Measurements from ENCODE around the gene PPARGC1A.
A peak's percentile ranks its signal among the peaks of the same experiment; 100 is the strongest.

Gene PPARGC1A

DNA sequence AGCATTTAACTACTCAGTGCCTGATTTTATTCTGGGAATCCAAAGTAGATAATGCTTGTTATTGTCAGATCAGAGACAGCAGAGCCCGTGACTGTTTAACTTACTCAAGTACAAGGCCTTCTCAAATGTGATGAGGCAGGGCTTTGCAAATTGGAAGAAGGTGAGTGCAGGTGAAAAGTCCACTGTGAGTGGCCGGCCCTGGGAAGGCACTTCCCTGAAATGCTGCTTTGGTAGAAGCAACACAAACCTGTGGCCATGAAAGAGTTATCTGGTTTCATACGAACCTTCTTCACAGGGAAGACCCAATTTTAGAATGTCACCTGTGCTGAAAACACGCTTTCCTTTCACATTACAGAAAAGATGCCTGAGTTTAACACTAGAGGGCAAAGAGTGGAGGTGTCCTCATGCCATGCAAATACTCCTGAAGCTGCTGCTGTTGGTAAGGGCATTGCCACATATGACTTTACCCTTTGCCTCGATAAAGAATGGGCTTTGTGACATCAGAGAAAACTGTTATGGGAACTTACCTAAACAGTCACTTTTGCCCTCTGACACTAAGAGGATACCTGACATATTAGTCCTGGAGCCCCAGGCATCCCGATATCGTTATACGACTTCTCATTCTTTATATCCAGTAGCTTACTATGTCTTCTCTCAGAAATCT, 8.0 kb downstream of the PPARGC1A start:
- Histone ChIP-seq H3K27me3 (ENCODE audit: control insufficient read depth in 1 of 2, insufficient read depth in 2 of 2, low read length in 2 of 2) (no peaks in the 10 kb centered on the region), H3K9me3 (ENCODE audit: control insufficient read depth in 2 of 2, low read length in 2 of 2) (no peaks in the 10 kb centered on the region), H3K36me3 (ENCODE audit: control insufficient read depth in 2 of 2, insufficient read depth in 2 of 2, low read length in 2 of 2) (no peaks in the 10 kb centered on the region), H3K27ac (ENCODE audit: low read length) (peak overlapping the region; percentile 56), H3K4me1 (ENCODE audit: control insufficient read depth, insufficient read depth, low read length) (peaks cover 43% of the 10 kb centered on the region), H3K4me3 (ENCODE audit: low read length in 2 of 2) (no peak overlapping the region), H3K9ac (ENCODE audit: low read length in 2 of 2) (no peak overlapping the region)

DNA sequence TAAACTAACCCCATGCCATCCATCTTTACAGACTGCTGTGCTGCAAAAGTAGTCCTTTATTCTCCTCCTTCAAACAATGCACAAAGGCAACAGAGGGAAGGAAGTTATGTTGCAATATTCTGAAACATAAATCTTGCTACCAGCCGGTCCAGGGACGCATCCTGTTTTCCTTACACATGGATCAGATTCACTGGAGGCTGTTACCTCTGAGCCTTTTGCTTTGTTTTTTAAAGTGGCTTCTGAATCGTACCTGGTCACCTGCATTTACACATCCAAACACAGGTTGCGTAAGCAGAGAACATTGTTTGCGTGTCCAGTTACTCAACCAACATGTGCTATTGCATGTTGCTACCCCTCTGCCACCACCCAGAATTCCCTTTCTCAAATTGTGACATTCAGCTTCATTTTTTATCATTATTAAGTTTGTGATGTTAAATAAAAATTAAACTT, 8.8 kb downstream of the PPARGC1A start:
- no peaks in the 10 kb centered on the region for H3K9me3 ChIP-seq (ENCODE audit: control insufficient read depth in 2 of 2, low read length in 2 of 2)
- H3K4me3 ChIP-seq (ENCODE audit: low read length in 2 of 2), result no peak overlapping the region
- H3K9ac ChIP-seq (ENCODE audit: low read length in 2 of 2), result no peak overlapping the region
- no peaks in the 10 kb centered on the region for H3K36me3 ChIP-seq (ENCODE audit: control insufficient read depth in 2 of 2, insufficient read depth in 2 of 2, low read length in 2 of 2)
- H3K27ac ChIP-seq (ENCODE audit: low read length), result peak overlapping the region; percentile 56
- H3K4me1 ChIP-seq (ENCODE audit: control insufficient read depth, insufficient read depth, low read length), result peaks cover 40% of the 10 kb centered on the region
- no peaks in the 10 kb centered on the region for H3K27me3 ChIP-seq (ENCODE audit: control insufficient read depth in 1 of 2, insufficient read depth in 2 of 2, low read length in 2 of 2)

DNA sequence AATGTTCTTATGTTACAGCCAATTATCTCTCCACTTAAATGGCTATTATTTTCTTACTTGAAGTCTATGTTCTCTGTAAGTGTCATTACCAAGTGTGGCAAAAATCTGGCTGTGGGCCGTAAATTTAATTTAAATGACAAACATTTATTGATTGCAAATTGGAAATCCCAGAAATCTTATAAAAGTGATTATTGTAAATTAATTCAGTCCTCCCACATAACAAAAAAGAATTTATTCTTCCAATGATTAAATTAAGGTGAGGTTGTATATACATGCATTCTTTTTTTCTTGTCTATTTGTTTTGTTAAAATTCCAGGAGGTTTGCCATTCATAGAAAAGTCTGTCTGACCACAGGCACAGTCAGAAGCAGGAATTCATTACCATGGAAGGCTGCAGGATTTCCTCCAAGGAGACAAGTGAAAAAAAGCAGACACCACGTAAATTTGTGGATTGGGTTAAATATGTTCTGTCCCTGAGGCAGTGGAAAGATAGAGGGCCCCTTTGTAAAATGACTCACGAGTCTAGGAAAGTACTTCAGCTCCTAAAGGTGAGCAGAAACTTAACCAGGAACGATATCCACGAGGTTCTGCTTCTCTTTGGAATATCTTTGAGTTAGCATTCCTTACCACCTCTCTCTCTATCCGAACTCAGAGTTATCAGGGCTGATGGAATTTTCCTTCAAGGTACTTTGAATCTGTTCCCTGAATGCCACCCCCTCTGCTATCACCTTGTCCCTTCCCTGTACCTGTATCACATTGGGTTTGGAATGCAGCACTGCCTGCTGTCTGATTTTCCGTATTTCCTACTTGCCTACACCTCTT, 10.7 kb downstream of the PPARGC1A start:
- no peaks in the 10 kb centered on the region for H3K36me3 ChIP-seq (ENCODE audit: control insufficient read depth in 2 of 2, insufficient read depth in 2 of 2, low read length in 2 of 2)
- no peaks in the 10 kb centered on the region for H3K27me3 ChIP-seq (ENCODE audit: control insufficient read depth in 1 of 2, insufficient read depth in 2 of 2, low read length in 2 of 2)
- peak overlapping the region; percentile 47 for H3K27ac ChIP-seq (ENCODE audit: low read length)
- no peaks in the 10 kb centered on the region for H3K9me3 ChIP-seq (ENCODE audit: control insufficient read depth in 2 of 2, low read length in 2 of 2)
- peaks cover 36% of the 10 kb centered on the region for H3K4me1 ChIP-seq (ENCODE audit: control insufficient read depth, insufficient read depth, low read length)
- H3K9ac ChIP-seq (ENCODE audit: low read length in 2 of 2), result no peak overlapping the region
- H3K4me3 ChIP-seq (ENCODE audit: low read length in 2 of 2), result no peak overlapping the region

DNA sequence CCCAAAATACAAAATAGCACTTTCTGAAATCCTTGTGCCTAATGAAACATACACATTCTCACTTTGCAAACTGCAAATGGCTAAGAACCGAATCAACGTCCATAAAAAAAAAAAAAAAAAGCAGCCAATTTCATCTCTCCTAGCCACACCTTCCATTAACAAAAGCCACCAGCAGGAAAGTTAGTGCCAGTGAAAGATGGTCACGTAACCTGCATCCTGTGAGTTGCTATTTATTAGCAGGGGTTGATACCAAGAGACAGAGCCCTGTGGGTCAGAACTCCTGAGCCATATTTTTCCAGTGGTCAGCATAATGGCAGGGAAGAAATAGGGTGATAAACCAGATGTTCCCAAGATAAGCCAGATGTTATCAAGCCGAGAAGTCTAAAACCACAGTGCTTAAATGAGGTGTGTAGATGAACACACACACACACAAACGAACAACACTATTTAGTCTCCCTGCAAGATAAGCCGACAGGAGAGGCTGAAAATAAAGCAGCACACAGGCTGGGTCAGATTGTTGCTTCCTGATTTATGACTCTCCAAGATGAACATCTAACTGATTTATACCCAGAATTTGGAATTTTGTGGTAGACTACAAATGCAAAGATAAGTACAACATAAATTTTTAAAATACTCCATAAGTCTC, 11.5 kb downstream of the PPARGC1A start:
- Histone ChIP-seq H3K36me3 (ENCODE audit: control insufficient read depth in 2 of 2, insufficient read depth in 2 of 2, low read length in 2 of 2) (no peaks in the 10 kb centered on the region), H3K27ac (ENCODE audit: low read length) (peak overlapping the region; percentile 20), H3K27me3 (ENCODE audit: control insufficient read depth in 1 of 2, insufficient read depth in 2 of 2, low read length in 2 of 2) (no peaks in the 10 kb centered on the region), H3K9ac (ENCODE audit: low read length in 2 of 2) (no peak overlapping the region), H3K4me3 (ENCODE audit: low read length in 2 of 2) (no peak overlapping the region), H3K4me1 (ENCODE audit: control insufficient read depth, insufficient read depth, low read length) (peaks cover 36% of the 10 kb centered on the region), H3K9me3 (ENCODE audit: control insufficient read depth in 2 of 2, low read length in 2 of 2) (no peaks in the 10 kb centered on the region)

DNA sequence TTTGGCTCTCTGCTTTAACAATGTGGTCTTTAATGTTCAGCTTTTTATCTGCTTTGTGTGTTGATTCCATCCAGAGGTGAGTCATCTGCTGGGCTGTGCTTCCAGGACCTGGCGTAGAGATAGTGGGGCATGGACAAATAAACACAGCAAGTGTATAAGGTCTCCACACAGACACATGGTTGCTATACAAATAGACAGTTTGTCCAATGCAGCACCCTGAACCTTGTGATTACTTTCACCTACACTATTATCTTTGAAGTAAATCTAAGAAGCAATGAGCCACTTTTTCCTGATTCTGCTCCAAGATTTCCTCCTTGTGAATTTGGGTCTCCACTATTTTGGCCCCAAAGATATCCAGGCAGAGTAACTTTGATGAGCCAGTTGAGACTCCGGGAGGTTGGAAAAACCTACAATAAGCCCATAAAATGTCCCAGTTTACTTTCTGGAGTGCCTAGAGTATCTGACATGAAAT, 12.1 kb downstream of the PPARGC1A start:
- H3K9ac ChIP-seq (ENCODE audit: low read length in 2 of 2), result no peak overlapping the region
- no peaks in the 10 kb centered on the region for H3K27me3 ChIP-seq (ENCODE audit: control insufficient read depth in 1 of 2, insufficient read depth in 2 of 2, low read length in 2 of 2)
- peak overlapping the region; percentile 20 for H3K27ac ChIP-seq (ENCODE audit: low read length)
- H3K4me1 ChIP-seq (ENCODE audit: control insufficient read depth, insufficient read depth, low read length), result peaks cover 33% of the 10 kb centered on the region
- no peaks in the 10 kb centered on the region for H3K36me3 ChIP-seq (ENCODE audit: control insufficient read depth in 2 of 2, insufficient read depth in 2 of 2, low read length in 2 of 2)
- H3K9me3 ChIP-seq (ENCODE audit: control insufficient read depth in 2 of 2, low read length in 2 of 2), result no peaks in the 10 kb centered on the region
- no peak overlapping the region for H3K4me3 ChIP-seq (ENCODE audit: low read length in 2 of 2)

DNA sequence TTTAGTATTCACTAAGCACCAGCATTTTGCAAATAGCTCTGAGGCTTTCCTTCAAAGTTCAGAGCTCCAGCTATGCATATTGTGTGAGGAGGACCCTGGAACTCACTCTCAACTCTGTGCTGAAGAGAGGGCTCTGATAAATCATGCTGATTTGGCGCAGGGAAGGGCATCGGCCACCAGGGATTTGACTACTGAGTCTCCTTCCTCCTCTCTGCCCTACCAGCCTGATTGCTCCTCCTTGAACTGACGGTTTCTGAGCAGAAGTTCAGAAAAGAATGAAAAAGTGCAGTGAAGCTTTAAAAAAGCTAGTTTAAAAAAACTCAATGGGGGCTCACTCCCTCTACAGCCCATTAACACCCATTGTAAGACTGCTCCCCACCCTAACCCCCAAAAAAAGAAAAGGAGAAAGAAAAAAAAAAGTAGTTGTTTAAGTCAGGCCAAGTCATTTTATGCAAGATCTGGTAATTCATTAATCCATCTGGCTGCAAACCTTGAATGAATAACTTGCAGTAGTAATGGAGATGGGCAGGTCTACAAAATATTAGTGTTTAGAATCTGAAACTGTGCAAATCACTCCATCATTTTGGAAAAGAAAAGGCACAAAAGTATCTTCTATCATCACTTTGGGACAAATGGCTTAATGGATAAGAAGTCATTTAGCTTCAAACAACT, 13.3 kb downstream of the PPARGC1A start:
- H3K4me3 ChIP-seq (ENCODE audit: low read length in 2 of 2), result no peak overlapping the region
- peaks cover 24% of the 10 kb centered on the region for H3K4me1 ChIP-seq (ENCODE audit: control insufficient read depth, insufficient read depth, low read length)
- H3K36me3 ChIP-seq (ENCODE audit: control insufficient read depth in 2 of 2, insufficient read depth in 2 of 2, low read length in 2 of 2), result no peaks in the 10 kb centered on the region
- no peaks in the 10 kb centered on the region for H3K27me3 ChIP-seq (ENCODE audit: control insufficient read depth in 1 of 2, insufficient read depth in 2 of 2, low read length in 2 of 2)
- no peak overlapping the region for H3K9ac ChIP-seq (ENCODE audit: low read length in 2 of 2)
- peak overlapping the region; percentile 3 for H3K27ac ChIP-seq (ENCODE audit: low read length)
- no peaks in the 10 kb centered on the region for H3K9me3 ChIP-seq (ENCODE audit: control insufficient read depth in 2 of 2, low read length in 2 of 2)

DNA sequence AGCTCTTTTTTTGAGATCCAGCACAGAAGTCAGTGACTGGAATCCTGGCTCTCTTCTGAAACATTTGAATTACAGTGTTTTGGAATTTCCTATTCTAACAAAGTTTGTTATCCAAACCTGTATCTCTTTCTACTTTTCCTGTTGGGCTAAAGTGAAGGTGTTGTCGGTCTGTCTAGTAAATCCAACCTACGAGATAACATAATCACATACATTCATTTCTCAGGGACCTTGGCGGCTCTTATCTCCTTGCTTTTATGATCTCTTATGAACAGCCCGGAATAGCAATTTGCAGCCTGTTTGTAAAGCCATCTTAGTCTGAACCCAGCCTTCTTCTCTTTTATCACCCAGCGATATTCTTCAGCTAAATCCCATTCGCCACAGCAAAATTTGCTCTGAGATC, 14.5 kb downstream of the PPARGC1A start:
- H3K4me3 ChIP-seq (ENCODE audit: low read length in 2 of 2), result no peak overlapping the region
- H3K27me3 ChIP-seq (ENCODE audit: control insufficient read depth in 1 of 2, insufficient read depth in 2 of 2, low read length in 2 of 2), result no peaks in the 10 kb centered on the region
- H3K9me3 ChIP-seq (ENCODE audit: control insufficient read depth in 2 of 2, low read length in 2 of 2), result no peaks in the 10 kb centered on the region
- H3K4me1 ChIP-seq (ENCODE audit: control insufficient read depth, insufficient read depth, low read length), result peaks cover 16% of the 10 kb centered on the region
- H3K9ac ChIP-seq (ENCODE audit: low read length in 2 of 2), result no peak overlapping the region
- no peak overlapping the region for H3K27ac ChIP-seq (ENCODE audit: low read length)
- no peaks in the 10 kb centered on the region for H3K36me3 ChIP-seq (ENCODE audit: control insufficient read depth in 2 of 2, insufficient read depth in 2 of 2, low read length in 2 of 2)

DNA sequence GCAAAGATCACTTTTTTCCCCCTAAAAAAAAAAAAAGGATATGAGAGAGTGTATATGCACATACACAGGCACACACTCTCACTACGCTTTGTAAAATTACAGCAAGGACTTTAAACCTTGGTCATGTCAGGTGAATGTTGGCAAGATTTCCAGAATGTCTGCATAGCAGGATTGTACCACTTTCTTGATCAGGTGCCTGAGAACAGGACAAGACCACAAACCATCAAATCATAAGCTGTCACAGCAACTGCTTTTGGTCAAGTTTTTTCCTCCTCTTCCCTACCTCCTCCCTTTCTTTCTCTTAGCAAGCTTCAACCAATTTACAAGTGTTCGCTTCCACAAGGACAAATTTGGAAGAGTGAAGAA, 15.3 kb downstream of the PPARGC1A start:
- Histone ChIP-seq H3K4me3 (ENCODE audit: low read length in 2 of 2) (no peak overlapping the region), H3K27ac (ENCODE audit: low read length) (no peak overlapping the region), H3K36me3 (ENCODE audit: control insufficient read depth in 2 of 2, insufficient read depth in 2 of 2, low read length in 2 of 2) (no peaks in the 10 kb centered on the region), H3K9ac (ENCODE audit: low read length in 2 of 2) (no peak overlapping the region), H3K4me1 (ENCODE audit: control insufficient read depth, insufficient read depth, low read length) (peaks cover 15% of the 10 kb centered on the region), H3K27me3 (ENCODE audit: control insufficient read depth in 1 of 2, insufficient read depth in 2 of 2, low read length in 2 of 2) (no peaks in the 10 kb centered on the region), H3K9me3 (ENCODE audit: control insufficient read depth in 2 of 2, low read length in 2 of 2) (no peaks in the 10 kb centered on the region)

- H3K4me1 ChIP-seq (ENCODE audit: control insufficient read depth, insufficient read depth, low read length), result peaks cover 16% of the 10 kb centered on the region
- no peaks in the 10 kb centered on the region for H3K36me3 ChIP-seq (ENCODE audit: control insufficient read depth in 2 of 2, insufficient read depth in 2 of 2, low read length in 2 of 2)
- no peak overlapping the region for H3K9ac ChIP-seq (ENCODE audit: low read length in 2 of 2)
- H3K9me3 ChIP-seq (ENCODE audit: control insufficient read depth in 2 of 2, low read length in 2 of 2), result no peaks in the 10 kb centered on the region
- no peaks in the 10 kb centered on the region for H3K27me3 ChIP-seq (ENCODE audit: control insufficient read depth in 1 of 2, insufficient read depth in 2 of 2, low read length in 2 of 2)
- H3K27ac ChIP-seq (ENCODE audit: low read length), result no peak overlapping the region
- no peak overlapping the region for H3K4me3 ChIP-seq (ENCODE audit: low read length in 2 of 2)
Measured at GRCh38 chr4:23873717-23874535, 15.9 kb downstream of the PPARGC1A start.

DNA sequence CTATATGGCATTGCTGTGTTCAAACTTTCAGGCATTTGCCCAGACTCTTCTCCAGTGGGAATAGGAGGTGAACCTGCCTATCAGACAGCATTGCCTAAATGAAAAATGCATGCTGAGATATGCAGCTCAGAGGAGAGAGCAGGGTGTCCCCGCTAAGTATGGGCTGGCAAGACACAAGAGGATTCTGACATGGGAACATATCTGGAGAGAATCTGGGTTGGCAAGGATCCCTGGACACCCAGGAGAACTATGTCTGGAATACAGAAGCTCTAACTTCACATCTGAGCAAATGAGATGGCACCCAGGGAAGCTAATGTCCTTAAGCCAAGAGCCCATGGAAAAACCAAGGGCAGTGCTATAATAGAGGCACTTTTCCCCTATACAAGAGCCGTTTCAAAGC, 18.4 kb downstream of the PPARGC1A start:
- Histone ChIP-seq H3K27me3 (ENCODE audit: control insufficient read depth in 1 of 2, insufficient read depth in 2 of 2, low read length in 2 of 2) (no peaks in the 10 kb centered on the region), H3K4me1 (ENCODE audit: control insufficient read depth, insufficient read depth, low read length) (peaks cover 5% of the 10 kb centered on the region), H3K4me3 (ENCODE audit: low read length in 2 of 2) (no peak overlapping the region)

More for the DNA sequence above, 18.4 kb downstream of the PPARGC1A start:
- Histone ChIP-seq H3K27ac (ENCODE audit: low read length) (no peak overlapping the region), H3K9ac (ENCODE audit: low read length in 2 of 2) (no peak overlapping the region), H3K9me3 (ENCODE audit: control insufficient read depth in 2 of 2, low read length in 2 of 2) (no peaks in the 10 kb centered on the region), H3K36me3 (ENCODE audit: control insufficient read depth in 2 of 2, insufficient read depth in 2 of 2, low read length in 2 of 2) (no peaks in the 10 kb centered on the region)
